Measurements from ENCODE around the gene CFAP45.

Gene CFAP45

GRCh38 chr1:159935719-159936272 lies 35.8 kb upstream of the CFAP45 start:
- DNase-seq = peak; percentile 38 to 55

- no peak for DNase-seq
Measured at GRCh38 chr1:159935305-159935704, 35.3 kb upstream of the CFAP45 start.

- DNase-seq = no peak
Measured at GRCh38 chr1:159934136-159935039, 34.4 kb upstream of the CFAP45 start.

- DNase-seq = no peak
Measured at GRCh38 chr1:159933347-159933746, 33.4 kb upstream of the CFAP45 start.

GRCh38 chr1:159932296-159933285 lies 32.6 kb upstream of the CFAP45 start:
- DNase-seq = no peak

GRCh38 chr1:159931795-159932173 lies 31.8 kb upstream of the CFAP45 start:
- no peak for DNase-seq

- DNase-seq = no peak
Measured at GRCh38 chr1:159931101-159931794, 31.3 kb upstream of the CFAP45 start.

GRCh38 chr1:159930634-159931033 lies 30.7 kb upstream of the CFAP45 start:
- no peak for DNase-seq

GRCh38 chr1:159930216-159930615 lies 30.3 kb upstream of the CFAP45 start:
- DNase-seq = no peak

GRCh38 chr1:159929155-159930051 lies 29.4 kb upstream of the CFAP45 start:
- no peak for DNase-seq

GRCh38 chr1:159928491-159929050 lies 28.6 kb upstream of the CFAP45 start:
- no peak for DNase-seq

GRCh38 chr1:159927849-159928431 lies 28.0 kb upstream of the CFAP45 start:
- no peak for DNase-seq

GRCh38 chr1:159927211-159927848 lies 27.4 kb upstream of the CFAP45 start:
- DNase-seq = no peak

GRCh38 chr1:159925719-159926078 lies 25.7 kb upstream of the CFAP45 start:
- no peak for DNase-seq

GRCh38 chr1:159924791-159925718 lies 25.1 kb upstream of the CFAP45 start, which contains the start of gene TAGLN2:
Gene TAGLN2, minus strand, starts transcription at chr1:159925507. Its CDS starts 4,998 bp downstream, at chr1:159920509.
- peak; percentile 79 to 84 for DNase-seq

GRCh38 chr1:159924025-159924790 lies 24.2 kb upstream of the CFAP45 start:
- DNase-seq = peak; percentile 27 to 45

GRCh38 chr1:159923203-159924024 lies 23.4 kb upstream of the CFAP45 start:
- peak; percentile 56 to 61 for DNase-seq
